ENCODE data around the gene RPL39L. TPM values are rescaled to one million over a fixed set of nuclear protein-coding genes. Genes with fewer than 3 reads are reported as not detected.

RPL39L gene
- total RNA-seq, 1 donor from 2014 or later, result 2.9 TPM

- intact Hi-C loops (cut with micrococcal nuclease), result no loop called here
- Histone ChIP-seq H3K4me1 (no peaks in the 10 kb centered on the region), H3K4me3 (no peak overlapping the region), H3K27ac (replicated peaks) (no peak overlapping the region), H3K36me3 (peaks cover 72% of the 10 kb centered on the region), H3K27me3 (ENCODE audit: low read depth) (no peaks in the 10 kb centered on the region), H3K9me3 (replicated peaks) (peaks cover 6% of the 10 kb centered on the region)
- no peak for TF ChIP-seq CTCF (IDR thresholded peaks at IDR 0.05; ENCODE audit: borderline replicate concordance)
- DNase-seq, result no peak
Measured at GRCh38 chr3:187072511-187072910, 66.8 kb downstream of the RPL39L start.

- peaks cover 68% of the 10 kb centered on the region for H3K36me3 ChIP-seq
- intact Hi-C loops (cut with micrococcal nuclease), result no loop called here
- H3K27ac ChIP-seq (replicated peaks), result no peak overlapping the region
- H3K4me1 ChIP-seq, result no peaks in the 10 kb centered on the region
- DNase-seq, result no peak
- no peak for TF ChIP-seq CTCF (IDR thresholded peaks at IDR 0.05; ENCODE audit: borderline replicate concordance)
- no peak overlapping the region for H3K4me3 ChIP-seq
- no peaks in the 10 kb centered on the region for H3K27me3 ChIP-seq (ENCODE audit: low read depth)
- H3K9me3 ChIP-seq (replicated peaks), result peaks cover 6% of the 10 kb centered on the region
Measured at GRCh38 chr3:187072102-187072501, 67.2 kb downstream of the RPL39L start.

Other genes with a start within 250 kb of the RPL39L start
- gene ST6GAL1, start 209.0 kb downstream of the RPL39L start, total RNA-seq, result 84.3 TPM
- gene RTP1, start 58.0 kb upstream of the RPL39L start, total RNA-seq, result not detected
- 214 TPM for gene MASP1, start 152.2 kb upstream of the RPL39L start, total RNA-seq
- gene RTP4, start 228.9 kb upstream of the RPL39L start, total RNA-seq, result 0.93 TPM

All from left ventricle myocardium inferior (tissue), 1 donor.